HepG2 (cell line): ENCODE measurements around the gene APC2. TPM values are rescaled to one million over a fixed set of nuclear protein-coding genes. Genes with fewer than 3 reads are reported as not detected.

Experiments used
- ATAC-seq: fragments of 200-7000 bp; cut with Tn5 transposase; 3 replicates; pipeline ENCODE4 v1.9.1; 2020; ENCODE audit warnings: mild to moderate bottlenecking, moderate library complexity
- BruUV-seq: library from RNA; stranded (reverse); fragments of 400-500 nt; replicated peaks from 2 replicates; lab custom pipeline; 2021; lab: Mats Ljungman, UMichigan
- CTCF ChIA-PET: fragments of 300-600 bp; formaldehyde crosslinking; extraction: SDS; loops from one replicate; lab custom pipeline; 2021; ENCODE audit warnings: low total read pairs, inconsistent platforms, low intra/inter-chr PET ratio; lab: Yijun Ruan, JAX
- POLR2A ChIA-PET: fragments of 350-600 bp; sonication (Branson Sonifier 250); formaldehyde crosslinking; loops from one replicate; lab custom pipeline; 2020; ENCODE audit warnings: antibody characterized with exemption, inconsistent platforms; lab: Yijun Ruan, JAX
- DNase-seq: peaks from one replicate; pipeline ENCODE4 v3.0.0-alpha.2; 2015; ENCODE audit warnings: low spot score
- FAIRE-seq: peaks from 3 replicates; lab custom pipeline; 2011; peaks lifted over from hg19 to GRCh38; lab: Jason Lieb, UNC
- H2AFZ ChIP-seq: one replicate; pipeline ENCODE4 v1.6.1; 2011; ENCODE audit warnings: low read length, inconsistent platforms
- H3K27ac ChIP-seq: fragments of 300-600 bp; 3 replicates; pipeline ENCODE4 v1.8.0; 2011; ENCODE audit warnings: mixed run types, mild to moderate bottlenecking, mixed read lengths, low read length, inconsistent platforms; ENCODE audit not compliant: insufficient read depth; ENCODE audit errors: extremely low read length
- H3K27me3 ChIP-seq, 2 experiments: fragments of 200-600 bp in 1 of 2; 2 replicates in 1 of 2; 3 replicates in 1 of 2; pipeline versions ENCODE4 v1.6.0 to v1.8.0; 2011; ENCODE audit warnings: low read length in 2 of 2, mild to moderate bottlenecking in 2 of 2, moderate library complexity in 2 of 2, inconsistent platforms in 1 of 2; ENCODE audit not compliant: insufficient read depth in 2 of 2, control insufficient read depth in 1 of 2
- H3K36me3 ChIP-seq, 2 experiments: fragments of 200-600 bp in 1 of 2; replicated peaks in 1 of 2; 2 replicates in 1 of 2; 3 replicates in 1 of 2; pipeline versions ENCODE4 v1.5.1 to v1.8.0; 2011; ENCODE audit warnings: low read length in 2 of 2, inconsistent platforms in 1 of 2; ENCODE audit not compliant: insufficient read depth in 2 of 2, control insufficient read depth in 1 of 2
- H3K4me1 ChIP-seq: 2 replicates; pipeline ENCODE4 v1.5.1; 2012; ENCODE audit warnings: low read length, inconsistent platforms; ENCODE audit not compliant: insufficient read depth
- H3K4me2 ChIP-seq: 2 replicates; pipeline ENCODE4 v1.6.0; 2011; ENCODE audit warnings: low read depth, low read length, inconsistent platforms
- H3K4me3 ChIP-seq, 3 experiments: fragments of 200-600 bp in 1 of 3; sonication (generic), shearing (Covaris generic) in 1 of 3; replicated peaks in 1 of 3; 2 replicates each; pipeline ENCODE4 v1.5.1; 2011 to 2016; ENCODE audit warnings: low read length in 3 of 3, inconsistent platforms in 2 of 3, low read depth in 2 of 3, mild to moderate bottlenecking in 2 of 3, control low read depth in 1 of 3, mixed read lengths in 1 of 3; ENCODE audit not compliant: insufficient read depth in 1 of 3
- H3K79me2 ChIP-seq: one replicate; pipeline ENCODE4 v1.6.1; 2011; ENCODE audit warnings: low read length, inconsistent platforms; ENCODE audit not compliant: insufficient read depth
- H3K9ac ChIP-seq: 2 replicates; pipeline ENCODE4 v1.6.0; 2011; ENCODE audit warnings: mild to moderate bottlenecking, low read depth, low read length, inconsistent platforms; ENCODE audit not compliant: insufficient read depth
- H3K9me3 ChIP-seq: 2 replicates; pipeline ENCODE4 v1.5.1; 2012; ENCODE audit warnings: mild to moderate bottlenecking, low read length
- H4K20me1 ChIP-seq: 2 replicates; pipeline ENCODE4 v1.6.0; 2011; ENCODE audit warnings: inconsistent platforms, mild to moderate bottlenecking, low read length, moderate library complexity; ENCODE audit not compliant: insufficient read depth
- ESRRA ChIP-seq: sonication (generic); formaldehyde crosslinking; IDR thresholded peaks from 2 replicates; pipeline ENCODE4 v1.5.1; 2020; ENCODE audit warnings: mild to moderate bottlenecking, low read depth, missing genetic modification reagents
- ETV5 ChIP-seq: IDR thresholded peaks from 2 replicates; pipeline ENCODE4 v1.6.1; 2018; ENCODE audit warnings: missing biosample characterization, missing genetic modification reagents, inconsistent platforms, borderline replicate concordance
- GABPB1 ChIP-seq: IDR thresholded peaks from 2 replicates; pipeline ENCODE4 v1.6.1; 2016; ENCODE audit warnings: mild to moderate bottlenecking, missing genetic modification reagents, moderate library complexity, missing compliant biosample characterization
- GATA4 ChIP-seq: sonication (generic); IDR thresholded peaks from 2 replicates; pipeline ENCODE4 v1.6.1; 2016; ENCODE audit warnings: antibody characterized with exemption, low read depth, borderline replicate concordance
- ISL2 ChIP-seq: sonication (generic); formaldehyde crosslinking; IDR thresholded peaks from 2 replicates; pipeline ENCODE4 v1.5.0; 2020; ENCODE audit warnings: missing genetic modification reagents
- SIN3A ChIP-seq: IDR thresholded peaks from 2 replicates; pipeline ENCODE4 v1.6.1; 2011; ENCODE audit warnings: low read depth, mild to moderate bottlenecking, control low read depth, low read length, borderline replicate concordance
- ZBTB20 ChIP-seq: sonication (generic); formaldehyde crosslinking; IDR thresholded peaks from 2 replicates; pipeline ENCODE4 v1.8.1; 2023; ENCODE audit warnings: missing genetic modification reagents, low read depth, mild to moderate bottlenecking, borderline replicate concordance
- ZFP1 ChIP-seq: IDR thresholded peaks from 2 replicates; pipeline ENCODE4 v1.6.1; 2016
- ZKSCAN8 ChIP-seq: IDR thresholded peaks from 2 replicates; pipeline ENCODE4 v1.6.1; 2016; ENCODE audit warnings: borderline replicate concordance, missing genetic modification reagents, missing compliant biosample characterization
- ZNF143 ChIP-seq: sonication (generic); formaldehyde crosslinking; IDR thresholded peaks from 2 replicates; pipeline ENCODE4 v1.4.0; 2020; ENCODE audit warnings: missing genetic modification reagents
- ZNF770 ChIP-seq: sonication (generic); formaldehyde crosslinking; IDR thresholded peaks from 2 replicates; pipeline ENCODE4 v1.5.0; 2020; ENCODE audit warnings: mild to moderate bottlenecking, missing genetic modification reagents
- ZSCAN12 ChIP-seq: sonication (generic); formaldehyde crosslinking; IDR thresholded peaks from 2 replicates; pipeline ENCODE4 v1.9.0; 2021; ENCODE audit warnings: mild to moderate bottlenecking, missing genetic modification reagents
- WGBS: methylation state at CpG from one replicate; pipeline ENCODE4 v1.1.6; 2017; ENCODE audit warnings: low lambda C conversion rate; 5-methylcytosine and 5-hydroxymethylcytosine counted together
- in situ Hi-C: cut with HindIII; loops from 2 replicates; pipeline ENCODE4 v1.10.0; 2017; ENCODE audit warnings: low pct_unique_long_range_greater_than_20kb; ENCODE audit not compliant: extremely low pct_ligation_motif_present
- intact Hi-C: fragments of 100-400 bp; cut with micrococcal nuclease; formaldehyde crosslinking; loops from one replicate; pipeline ENCODE4 v1.10.0; 2022; ENCODE audit not compliant: unreplicated experiment
- polyA plus RNA-seq, 8 experiments: library from polyadenylated mRNA; depleted of rRNA in 3 of 8; stranded (reverse) in 7 of 8; unstranded in 1 of 8; fragments of >200 nt; fragmentation: Illumina TruSeq in 4 of 8; extraction: Trizol in 4 of 8; gene quantifications; 2 replicates each; pipeline versions ENCODE4 v1.2.1 to v1.2.3, GENCODE V29; 2011 to 2016; ENCODE audit warnings: low read depth in 4 of 8, missing spikeins in 1 of 8, mixed read lengths in 1 of 8; ENCODE audit not compliant: insufficient read depth in 1 of 8
- total RNA-seq, 5 experiments: library from RNA; depleted of rRNA; stranded (reverse); fragments of >200 nt; fragmentation: Illumina TruSeq; extraction: Trizol; gene quantifications; 2 replicates each; pipeline ENCODE4 v1.2.3, GENCODE V29; 2016; ENCODE audit warnings: low read depth in 1 of 5

APC2 gene
- total and polyA plus RNA-seq, 2 of the 13 experiments (the other 11 are each of a cell fraction or from before 2014, with no cell fraction given), result 0.08 to 0.22 TPM

DNA sequence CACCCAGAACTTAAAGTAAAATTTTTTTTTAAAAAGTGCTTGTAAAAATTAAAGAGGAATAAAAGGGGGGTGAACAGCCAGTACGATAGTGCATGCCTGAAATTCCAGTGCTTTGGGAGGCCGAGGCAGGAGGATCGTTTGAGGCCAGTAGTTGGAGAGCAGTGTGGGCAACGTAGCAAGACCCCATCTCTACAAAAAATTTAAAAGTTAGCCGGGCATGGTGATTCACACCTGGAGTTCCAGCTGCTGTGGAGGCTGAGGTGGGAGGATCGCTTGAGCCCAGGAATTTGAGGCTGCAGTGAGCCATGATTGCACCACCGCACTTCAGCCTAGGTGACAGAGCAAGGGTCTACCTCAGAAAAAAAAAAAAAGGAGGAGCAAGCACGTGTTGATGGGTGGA is 55.1 kb downstream of the APC2 start:
- H3K9ac ChIP-seq, result no peak overlapping the region
- H3K4me2 ChIP-seq, result no peak overlapping the region
- no peaks in the 10 kb centered on the region for H3K79me2 ChIP-seq
- H2AFZ ChIP-seq, result no peak overlapping the region
- H3K4me1 ChIP-seq, result peaks cover 27% of the 10 kb centered on the region
- 77% methylated on average over 8 of the region's 8 CpGs for WGBS
- no peaks in the 10 kb centered on the region for H3K36me3 ChIP-seq
- intact Hi-C loops, result no loop called here
- H3K4me3 ChIP-seq, result no peak overlapping the region
- BruUV-seq, result no TSS peak
- ChIA-PET POLR2A (interaction anchor here (0.7 kb wide), 1 partner anchor 238 kb away, joined by 3 read pairs; no protein-coding TSS in a partner anchor), CTCF (no interaction called here)
- no peak for ATAC-seq
- no peaks in the 10 kb centered on the region for H3K27me3 ChIP-seq
- TF ChIP-seq ZNF770, result peak; percentile 87
- TF ChIP-seq ZBTB20, result no peak
- TF ChIP-seq ZFP1 (CRISPR knock-in tag), result no peak
- in situ Hi-C loops, result no loop called here
- H3K9me3 ChIP-seq, result no peaks in the 10 kb centered on the region
- no peaks in the 10 kb centered on the region for H4K20me1 ChIP-seq
- no peak for DNase-seq
- FAIRE-seq, result no peak
- H3K27ac ChIP-seq, result no peak overlapping the region

GRCh38 chr19:1505991-1506881 is 56.3 kb downstream of the APC2 start:
- DNase-seq (no peak), FAIRE-seq (no peak), ATAC-seq (no peak)
- no peaks in the 10 kb centered on the region for H4K20me1 ChIP-seq
- CTCF ChIA-PET, result no interaction called here
- no TSS peak for BruUV-seq
- H3K27me3 ChIP-seq, result no peaks in the 10 kb centered on the region
- H3K79me2 ChIP-seq, result no peaks in the 10 kb centered on the region
- H3K4me3 ChIP-seq, result no peak overlapping the region
- no peak overlapping the region for H2AFZ ChIP-seq
- in situ Hi-C loops, result no loop called here
- no peak overlapping the region for H3K4me2 ChIP-seq
- POLR2A ChIA-PET, result interaction anchor here (0.8 kb wide), 1 partner anchor 28 kb away, joined by 3 read pairs; no protein-coding TSS in a partner anchor
- no peaks in the 10 kb centered on the region for H3K36me3 ChIP-seq
- intact Hi-C loops, result no loop called here
- H3K27ac ChIP-seq, result no peak overlapping the region
- no peaks in the 10 kb centered on the region for H3K9me3 ChIP-seq
- no peak overlapping the region for H3K9ac ChIP-seq
- WGBS, result 90% methylated on average over 16 of the region's 45 CpGs
- peaks cover 29% of the 10 kb centered on the region for H3K4me1 ChIP-seq
- TF ChIP-seq ZKSCAN8 (CRISPR knock-in tag), result no peak
- no peak for TF ChIP-seq SIN3A
- TF ChIP-seq GATA4, result no peak
- no peak for TF ChIP-seq ISL2 (CRISPR knock-in tag)
- no peak for TF ChIP-seq ESRRA (CRISPR knock-in tag)
- TF ChIP-seq GABPB1 (CRISPR knock-in tag), result no peak
- TF ChIP-seq ZSCAN12 (CRISPR knock-in tag), result no peak
- no peak for TF ChIP-seq ZNF143
- TF ChIP-seq ETV5 (CRISPR knock-in tag), result no peak
